Subcutaneous preadipocyte (primary cell): Measurements from ENCODE around the gene FLOT1. TPM values are rescaled to one million over a fixed set of nuclear protein-coding genes. Genes with fewer than 3 reads are reported as not detected.

Experiments
- small RNA-seq: library from RNA; depleted of rRNA; stranded (forward); fragments of <200 nt; gene quantifications from one replicate; pipeline ENCODE3, GENCODE V24; 2012
- total RNA-seq: library from RNA; depleted of rRNA; stranded (reverse); fragments of >200 nt; gene quantifications from 2 replicates; pipeline ENCODE4 v1.2.3, GENCODE V29; 2012

FLOT1 gene, protein sequence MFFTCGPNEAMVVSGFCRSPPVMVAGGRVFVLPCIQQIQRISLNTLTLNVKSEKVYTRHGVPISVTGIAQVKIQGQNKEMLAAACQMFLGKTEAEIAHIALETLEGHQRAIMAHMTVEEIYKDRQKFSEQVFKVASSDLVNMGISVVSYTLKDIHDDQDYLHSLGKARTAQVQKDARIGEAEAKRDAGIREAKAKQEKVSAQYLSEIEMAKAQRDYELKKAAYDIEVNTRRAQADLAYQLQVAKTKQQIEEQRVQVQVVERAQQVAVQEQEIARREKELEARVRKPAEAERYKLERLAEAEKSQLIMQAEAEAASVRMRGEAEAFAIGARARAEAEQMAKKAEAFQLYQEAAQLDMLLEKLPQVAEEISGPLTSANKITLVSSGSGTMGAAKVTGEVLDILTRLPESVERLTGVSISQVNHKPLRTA
- 88.4 and 104 TPM in 2 replicates for total RNA-seq

DNA sequence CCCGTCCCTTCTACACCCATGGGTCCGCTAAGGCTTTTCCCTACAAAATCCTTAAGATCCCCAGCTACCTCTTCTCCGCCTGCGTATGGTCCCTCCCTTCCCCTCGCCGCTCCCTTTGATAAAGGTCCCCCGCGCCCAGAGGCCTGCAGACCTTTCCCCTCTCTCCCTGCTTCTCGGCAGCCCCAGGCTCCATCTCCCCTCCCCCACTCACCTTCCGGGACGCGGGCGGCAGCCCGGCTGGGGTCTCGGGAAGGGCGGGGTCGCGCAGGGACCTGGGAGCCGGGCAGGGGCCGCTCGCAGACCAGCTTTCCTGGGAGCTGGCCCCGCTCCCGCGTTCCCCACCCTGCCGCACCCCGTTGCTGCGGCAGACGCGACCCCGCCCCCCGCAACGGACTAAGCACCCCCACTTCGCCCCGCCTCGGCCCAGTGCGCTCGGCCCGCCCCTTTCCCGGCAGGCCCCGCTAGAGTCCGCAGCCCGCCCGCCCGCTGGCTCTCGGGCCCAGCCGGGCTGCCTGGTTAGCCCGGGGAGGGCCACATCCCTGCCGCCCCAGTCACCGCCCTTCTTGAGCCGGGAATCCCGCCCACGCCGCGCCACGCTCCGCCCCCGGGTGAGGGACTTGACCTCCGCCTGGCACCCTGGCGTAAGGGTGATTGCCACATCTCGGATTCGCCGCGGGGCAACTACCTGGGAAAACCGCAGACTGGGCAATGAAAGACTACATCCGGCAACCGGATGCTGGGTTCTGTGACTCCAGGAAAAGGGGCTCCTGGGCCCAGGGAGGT, at the start of gene FLOT1:
TSS of gene FLOT1 (minus strand) at position 372 of the 783 bp plus-strand sequence. CDS start 498 bp downstream, outside the sequence.

DNA sequence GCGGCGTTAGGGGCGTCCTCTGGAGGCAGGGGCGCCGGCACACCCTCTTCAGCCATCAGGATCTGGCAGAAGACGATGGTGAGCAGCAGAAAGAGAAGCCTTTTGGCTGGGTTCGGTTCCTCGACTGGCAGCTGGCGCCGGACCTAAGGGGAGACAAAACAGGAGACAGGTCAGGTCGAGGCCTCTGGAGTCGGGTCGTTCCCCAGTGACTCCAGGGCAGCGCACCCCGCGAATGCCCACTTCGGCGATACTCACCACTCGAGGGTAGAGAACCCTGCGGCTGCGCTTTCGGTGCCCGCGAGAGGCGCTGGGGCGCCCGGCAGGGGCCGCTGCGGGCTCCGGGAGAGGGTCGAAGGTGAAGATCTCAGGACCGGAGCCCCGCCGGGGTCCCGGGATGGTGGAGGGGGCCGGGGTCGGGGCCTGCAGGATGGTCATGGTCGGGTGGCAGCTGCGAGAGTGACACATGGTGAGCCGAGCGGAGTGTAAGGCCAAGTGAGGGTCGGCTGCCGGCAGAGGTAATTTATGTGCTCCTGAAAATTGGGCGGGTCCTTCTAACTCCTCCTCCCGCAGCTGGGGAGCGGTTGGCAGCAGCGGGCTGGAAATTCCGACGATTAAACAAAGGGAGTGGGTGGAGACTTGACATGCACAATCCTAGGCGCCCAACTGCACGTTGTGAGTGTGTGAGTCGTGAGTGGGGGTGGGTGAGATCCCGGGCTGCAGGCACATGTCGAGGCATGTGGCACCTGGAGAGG, 1.7 kb upstream of the FLOT1 start, which contains the start of gene IER3:
TSS of gene IER3 (minus strand) at position 494 of the 752 bp plus-strand sequence. CDS start at position 465, 29 bp downstream.

DNA sequence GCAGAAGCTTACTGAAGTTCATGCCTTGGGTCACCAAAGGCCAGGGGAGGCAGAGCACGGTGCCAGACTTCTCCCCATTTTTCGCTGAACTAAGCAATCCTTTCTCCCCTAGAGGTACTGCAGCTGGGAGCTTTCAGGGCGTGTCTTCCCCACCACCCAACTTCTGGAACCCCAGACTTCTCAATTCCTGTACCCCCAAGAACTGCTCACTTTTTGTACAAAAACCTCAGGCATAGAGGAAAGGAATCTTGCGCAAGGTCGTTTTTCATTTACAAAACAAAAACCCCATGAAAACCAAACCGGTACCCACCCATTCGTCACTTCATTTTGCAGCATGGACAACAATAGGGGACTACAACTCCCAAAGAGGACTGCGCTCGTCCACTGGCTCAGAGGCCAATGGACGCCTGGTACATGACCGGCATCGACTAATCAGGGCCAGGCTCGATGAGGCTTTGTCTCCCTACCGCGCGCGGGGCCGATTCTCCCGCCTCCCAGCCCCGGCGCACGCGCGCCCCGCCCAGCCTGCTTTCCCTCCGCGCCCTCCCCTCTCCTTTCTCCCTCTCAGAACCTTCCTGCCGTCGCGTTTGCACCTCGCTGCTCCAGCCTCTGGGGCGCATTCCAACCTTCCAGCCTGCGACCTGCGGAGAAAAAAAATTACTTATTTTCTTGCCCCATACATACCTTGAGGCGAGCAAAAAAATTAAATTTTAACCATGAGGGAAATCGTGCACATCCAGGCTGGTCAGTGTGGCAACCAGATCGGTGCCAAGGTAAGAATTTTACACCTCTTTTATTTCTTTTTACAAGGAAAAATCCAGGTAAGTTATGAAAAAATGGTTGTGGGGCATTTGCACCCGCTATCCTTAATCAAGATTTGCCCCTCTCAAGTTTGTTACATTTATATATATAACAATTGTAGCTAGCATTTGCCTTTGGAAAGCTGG, 22.4 kb downstream of the FLOT1 start, which contains the start of gene TUBB:
TSS of gene TUBB (plus strand) at position 562 of the 947 bp plus-strand sequence. CDS start at position 717, 155 bp downstream.

DNA sequence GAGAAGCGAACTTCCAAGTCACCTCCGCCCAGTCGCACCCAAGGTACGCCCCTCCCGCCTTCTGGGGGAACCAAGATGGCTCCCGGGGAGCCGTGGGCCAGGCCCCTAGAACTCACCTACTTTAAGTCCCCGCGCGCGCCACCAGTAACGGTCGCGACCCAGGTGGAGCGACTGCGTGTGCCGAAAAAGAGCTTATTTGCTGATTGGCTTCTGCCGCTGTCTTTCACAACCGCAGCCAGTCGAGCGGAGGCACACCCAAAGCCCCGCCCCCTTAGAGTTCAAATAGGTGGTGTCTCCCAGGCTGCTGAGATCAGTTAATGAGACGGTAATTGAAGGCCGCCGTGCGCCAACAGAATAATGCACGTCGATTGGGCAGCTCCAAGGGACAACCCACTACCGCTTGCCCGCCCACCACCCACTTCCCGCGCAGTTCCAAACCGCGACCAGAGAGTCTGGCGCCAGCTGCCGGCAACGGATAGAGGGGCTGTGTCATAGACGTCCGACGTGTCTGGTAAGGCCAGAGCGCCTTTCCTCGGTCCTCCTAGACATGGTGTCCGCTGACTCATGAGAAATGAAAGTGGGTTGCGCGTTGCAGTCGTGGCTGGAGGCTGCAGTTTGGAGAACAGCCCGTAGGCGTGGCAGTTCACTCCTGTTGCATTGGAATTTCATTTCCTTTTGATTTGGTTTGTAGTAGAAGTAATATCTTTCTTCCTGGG, 25.2 kb downstream of the FLOT1 start, which contains the start of gene MDC1:
TSS of gene MDC1 (minus strand) at position 153 of the 716 bp plus-strand sequence. CDS start 2,106 bp downstream, outside the sequence.

DNA sequence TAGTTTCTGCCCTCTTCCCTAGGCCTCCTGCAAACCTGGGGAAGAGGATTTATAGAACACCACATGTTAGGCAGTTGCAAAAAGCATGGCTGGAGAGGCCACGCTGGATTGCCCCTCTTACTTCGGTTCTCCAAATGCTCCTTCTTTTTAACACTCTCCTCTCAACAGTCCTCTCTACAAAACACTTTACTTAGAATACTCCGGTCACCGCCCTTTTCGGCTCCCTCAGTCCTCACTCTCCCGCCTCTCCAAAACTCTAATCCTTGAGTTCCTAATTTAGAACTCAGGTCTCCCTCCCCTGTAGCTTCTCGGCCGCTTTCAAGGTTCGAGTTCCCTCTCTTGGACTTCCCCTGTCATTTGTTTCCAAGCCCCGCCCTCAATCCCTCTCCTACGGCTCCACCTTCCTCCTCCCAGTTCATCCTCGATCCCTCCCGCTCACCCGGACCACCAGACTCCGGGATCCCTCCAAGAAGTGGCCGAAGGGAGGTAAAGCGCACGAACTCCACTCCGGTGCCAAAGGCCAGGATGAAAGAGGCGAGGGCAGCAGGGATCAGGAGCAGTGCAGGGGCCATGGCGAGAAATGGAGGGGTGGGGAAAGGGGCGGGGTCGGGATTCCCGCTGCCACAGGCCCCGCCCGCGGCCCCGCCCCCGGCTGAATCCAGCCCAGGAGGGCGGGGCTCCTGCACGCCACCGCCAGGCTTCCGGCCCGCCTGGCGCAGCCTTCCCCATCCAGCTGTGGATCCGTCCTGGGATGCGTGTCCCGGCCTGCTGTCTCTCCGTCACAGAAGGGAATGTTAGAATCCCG, 51.9 kb downstream of the FLOT1 start, which contains the start of gene NRM:
TSS of gene NRM (minus strand) at position 582 of the 805 bp plus-strand sequence. CDS start at position 572, 10 bp downstream.

DNA sequence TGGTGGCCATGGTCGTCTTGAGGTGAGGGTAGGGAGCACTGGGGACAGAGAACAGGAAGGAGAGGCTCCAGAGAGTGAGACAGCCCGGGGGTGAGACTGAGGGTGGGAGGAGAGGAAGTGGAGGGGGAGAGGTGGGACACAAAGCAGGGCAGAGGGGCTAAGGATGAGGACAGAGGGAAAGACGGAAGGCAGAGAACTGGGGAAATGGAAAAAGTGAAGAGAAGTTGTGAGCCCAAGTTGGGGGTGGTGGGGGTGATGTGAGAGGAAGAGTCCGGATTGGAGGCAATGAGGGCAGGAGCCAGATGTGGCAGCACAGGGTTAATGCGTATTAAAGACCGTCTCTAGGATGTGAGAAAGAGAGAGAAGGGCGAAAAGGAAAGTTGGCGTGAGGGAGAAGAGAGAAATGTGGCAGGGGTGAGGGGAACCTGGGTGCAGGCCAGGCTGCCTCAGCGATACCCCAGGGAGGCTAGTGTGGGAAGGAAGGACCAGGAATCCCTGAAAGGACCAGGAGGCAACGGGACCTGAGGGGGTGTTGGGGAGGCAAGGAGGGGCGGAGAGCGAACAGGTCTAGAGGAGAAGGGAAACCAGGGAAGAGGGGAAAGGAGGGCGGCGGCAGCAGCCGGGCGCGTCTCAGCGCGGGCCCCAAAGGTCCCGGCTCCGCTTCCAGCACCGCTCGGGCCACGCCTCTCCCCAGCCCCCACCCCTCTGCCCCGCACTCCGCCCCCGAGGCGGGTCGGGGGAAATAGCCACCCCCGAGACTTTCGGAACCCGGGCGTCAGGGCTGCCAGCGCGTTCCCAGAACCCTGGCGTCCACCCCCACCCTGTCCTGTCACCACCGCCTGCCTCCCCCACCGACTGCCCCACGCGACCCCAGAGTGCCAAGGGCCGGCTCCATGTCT, 56.2 kb downstream of the FLOT1 start, which contains the start of gene PPP1R18:
TSS of gene PPP1R18 (minus strand) at position 637 of the 899 bp plus-strand sequence. CDS start at position 10, 627 bp downstream.

Small RNA genes lying within 50 kb of the gene (small RNA-seq; reads per million reads assigned to genes)
- not detected for gene RF00019
- not detected for gene RN7SL353P

Other genes starting within 250 kb of the FLOT1 start
- gene GNL1, start 186.2 kb downstream of the FLOT1 start, total RNA-seq = 38.6 and 44.4 TPM in 2 replicates
- gene PRR3, start 185.4 kb downstream of the FLOT1 start, total RNA-seq = 7.3 and 8.0 TPM in 2 replicates
- 34.9 and 42.2 TPM in 2 replicates for gene ABCF1, start 171.2 kb downstream of the FLOT1 start, total RNA-seq
- 43.4 and 53.0 TPM in 2 replicates for gene PPP1R10, start 125.4 kb downstream of the FLOT1 start, total RNA-seq
- gene MRPS18B, start 124.8 kb downstream of the FLOT1 start, total RNA-seq = 118 and 134 TPM in 2 replicates
- gene ATAT1, start 115.8 kb downstream of the FLOT1 start, total RNA-seq = 3.3 and 4.1 TPM in 2 replicates
- gene C6orf136, start 95.6 kb downstream of the FLOT1 start, total RNA-seq = 3.1 and 4.4 TPM in 2 replicates
- gene DHX16, start 69.7 kb downstream of the FLOT1 start, total RNA-seq = 22.8 and 27.8 TPM in 2 replicates
- gene PPP1R18, start 56.0 kb downstream of the FLOT1 start, total RNA-seq = 44.5 and 73.1 TPM in 2 replicates
- gene NRM, start 51.7 kb downstream of the FLOT1 start, total RNA-seq = 7.7 and 9.0 TPM in 2 replicates
- 6.2 and 10.0 TPM in 2 replicates for gene MDC1, start 25.4 kb downstream of the FLOT1 start, total RNA-seq
- gene TUBB, start 22.3 kb downstream of the FLOT1 start, total RNA-seq = 819 and 1,073 TPM in 2 replicates
- 8.8 and 13.7 TPM in 2 replicates for gene IER3, start 1.9 kb upstream of the FLOT1 start, total RNA-seq
- gene DDR1, start 141.8 kb upstream of the FLOT1 start, total RNA-seq = 2.6 and 3.9 TPM in 2 replicates
- gene GTF2H4, start 165.5 kb upstream of the FLOT1 start, total RNA-seq = 8.1 and 11.3 TPM in 2 replicates
- gene VARS2, start 171.6 kb upstream of the FLOT1 start, total RNA-seq = 10.7 and 18.4 TPM in 2 replicates
- gene SFTA2, start 189.5 kb upstream of the FLOT1 start, total RNA-seq = not detected in 2 replicates
- not detected in 2 replicates for gene MUCL3, start 198.3 kb upstream of the FLOT1 start, total RNA-seq
- gene MUC21, start 241.0 kb upstream of the FLOT1 start, total RNA-seq = not detected in 2 replicates